GM21825 (cell line): ENCODE data around the gene FBXO28.

Source experiments
- ATAC-seq: cut with Tn5 transposase; IDR thresholded peaks from one replicate; pipeline ENCODE4 v1.9.1; 2021; ENCODE audit warnings: mild to moderate bottlenecking, moderate library complexity; ENCODE audit not compliant: unreplicated experiment

FBXO28 gene

DNA sequence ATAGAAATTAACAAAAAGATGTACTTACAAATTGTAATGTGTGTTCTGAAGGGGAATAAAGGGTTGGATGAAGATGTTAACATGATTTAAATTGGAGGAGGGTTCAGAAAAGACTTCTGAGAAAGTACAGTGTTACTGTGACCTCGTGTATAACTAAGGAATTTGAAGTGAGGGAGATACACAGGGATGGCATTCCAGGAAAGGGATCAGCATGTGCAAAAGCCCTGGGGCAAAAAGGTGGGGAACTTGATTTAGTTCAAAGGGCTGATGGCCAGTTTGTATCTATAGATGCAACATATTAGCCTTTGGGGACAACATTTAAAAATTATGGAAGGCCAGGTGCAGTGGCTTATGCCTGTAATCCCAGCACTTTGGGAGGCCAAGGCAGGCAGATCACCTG is 35.8 kb downstream of the FBXO28 start:
- ATAC-seq, result no peak

- no peak for ATAC-seq
Observed at GRCh38 chr1:224151117-224151516, 37.2 kb downstream of the FBXO28 start.

- ATAC-seq, result no peak
Observed at GRCh38 chr1:224157316-224157715, 43.4 kb downstream of the FBXO28 start.

GRCh38 chr1:224159541-224159940 is 45.6 kb downstream of the FBXO28 start:
- no peak for ATAC-seq

- no peak for ATAC-seq
Observed at GRCh38 chr1:224160171-224160682, 46.3 kb downstream of the FBXO28 start.

GRCh38 chr1:224162768-224163167 is 48.9 kb downstream of the FBXO28 start:
- ATAC-seq, result no peak

GRCh38 chr1:224163311-224163710 is 49.4 kb downstream of the FBXO28 start:
- no peak for ATAC-seq

- ATAC-seq, result peak; percentile 95
Observed at GRCh38 chr1:224168859-224169380, 55.0 kb downstream of the FBXO28 start.

DNA sequence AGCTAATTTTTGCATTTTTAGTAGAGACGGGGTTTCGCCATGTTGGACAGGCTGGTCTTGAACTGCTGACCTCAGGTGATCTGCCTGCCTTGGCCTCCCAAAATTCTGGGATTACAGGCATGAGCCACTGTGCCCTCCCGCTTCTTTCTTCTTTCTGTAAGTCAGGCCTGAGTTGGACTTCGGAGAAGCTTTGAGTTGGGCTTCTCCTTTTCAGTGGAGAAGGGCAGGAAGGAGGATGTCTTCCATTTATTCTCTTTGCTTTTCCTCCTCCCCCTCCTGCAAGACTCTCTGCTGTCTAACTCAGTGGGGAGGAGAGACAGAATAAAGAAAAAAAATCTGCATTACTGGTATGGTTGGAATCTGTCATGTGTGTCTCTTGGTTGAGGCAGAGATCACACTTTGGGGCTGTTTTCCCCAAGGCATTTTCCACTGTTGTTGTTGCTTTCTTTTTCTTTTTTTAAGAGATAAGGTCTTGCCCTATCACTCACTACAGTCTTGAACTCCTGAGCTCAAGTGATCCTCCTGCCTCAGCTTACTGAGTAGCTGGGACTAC is 55.9 kb downstream of the FBXO28 start:
- no peak for ATAC-seq

GRCh38 chr1:224170343-224170742 is 56.4 kb downstream of the FBXO28 start:
- ATAC-seq, result no peak

DNA sequence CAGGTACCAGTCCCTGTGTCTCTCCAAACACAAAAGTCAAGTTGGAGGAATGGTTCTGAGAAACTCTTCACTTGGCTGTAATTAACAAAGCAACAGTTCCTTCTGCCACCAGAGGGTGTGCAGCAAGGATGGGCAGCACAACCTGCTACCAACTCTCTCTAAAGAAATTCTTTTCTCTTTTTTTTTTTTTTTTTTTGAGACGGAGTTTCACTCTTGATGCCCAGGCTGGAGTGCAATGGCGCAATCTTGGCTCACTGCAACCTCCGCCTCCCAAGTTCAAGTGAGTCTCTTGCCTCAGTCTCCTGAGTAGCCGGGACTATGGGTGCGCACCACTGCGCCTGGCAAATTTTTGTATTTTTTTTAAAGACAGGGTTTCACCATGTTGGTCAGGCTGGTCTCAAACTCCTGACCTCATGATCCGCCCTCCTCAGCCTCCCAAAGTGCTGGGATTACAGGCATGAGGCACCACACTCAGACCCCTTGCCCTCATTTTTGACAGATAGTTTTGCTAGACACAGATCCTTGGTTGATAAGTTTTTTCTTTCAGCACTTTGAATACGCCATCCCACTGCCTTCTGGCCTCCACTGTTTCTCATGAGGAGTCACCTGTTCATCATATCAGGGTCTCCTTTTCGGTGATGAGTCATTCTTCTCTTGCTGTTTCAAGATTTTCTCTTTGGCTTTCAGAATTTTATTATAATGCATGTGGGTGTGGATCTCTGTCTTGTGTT is 57.0 kb downstream of the FBXO28 start:
- ATAC-seq, result no peak

- no peak for ATAC-seq
Observed at GRCh38 chr1:224172229-224172628, 58.3 kb downstream of the FBXO28 start.

DNA sequence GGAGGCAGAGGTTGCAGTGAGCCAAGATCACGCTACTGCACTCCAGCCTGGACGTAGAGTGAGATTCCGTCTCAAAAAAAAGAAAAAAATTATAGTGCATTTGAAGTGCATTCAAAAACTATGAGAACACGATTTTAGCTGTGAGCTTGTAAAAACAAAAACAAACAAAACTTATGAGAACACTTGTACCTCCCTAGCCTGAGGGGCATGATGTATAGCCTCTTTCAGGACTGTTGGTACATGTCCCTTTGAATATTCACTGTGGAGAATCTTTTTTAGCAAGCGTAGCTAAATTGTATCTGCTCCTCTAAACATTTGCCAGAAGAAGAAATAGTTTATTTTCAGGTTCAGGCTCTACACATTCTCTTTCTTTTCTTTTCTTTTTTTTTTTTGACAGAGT is 59.6 kb downstream of the FBXO28 start:
- ATAC-seq, result no peak

DNA sequence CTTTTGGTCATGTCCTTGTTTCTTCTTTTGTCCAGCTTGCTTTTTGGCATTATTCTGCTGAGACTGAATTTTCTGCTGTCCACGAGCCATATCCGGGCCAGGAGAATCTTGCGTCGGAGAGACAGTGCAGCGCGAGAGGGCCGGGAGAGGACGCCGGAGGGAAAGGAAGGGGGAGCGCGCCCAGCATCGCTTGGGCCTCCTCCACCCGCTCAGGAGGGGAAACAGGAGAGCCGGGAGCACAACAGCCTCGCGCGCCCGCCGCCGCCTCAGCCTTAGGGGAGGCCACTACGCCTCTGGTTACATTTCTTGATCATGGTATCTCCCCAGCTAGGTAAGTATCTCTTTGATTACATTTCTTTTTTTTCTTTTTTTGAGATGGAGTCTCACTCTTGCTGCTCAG is 61.7 kb downstream of the FBXO28 start:
- no peak for ATAC-seq

- ATAC-seq, result no peak
Observed at GRCh38 chr1:224177356-224177999, 63.6 kb downstream of the FBXO28 start.

DNA sequence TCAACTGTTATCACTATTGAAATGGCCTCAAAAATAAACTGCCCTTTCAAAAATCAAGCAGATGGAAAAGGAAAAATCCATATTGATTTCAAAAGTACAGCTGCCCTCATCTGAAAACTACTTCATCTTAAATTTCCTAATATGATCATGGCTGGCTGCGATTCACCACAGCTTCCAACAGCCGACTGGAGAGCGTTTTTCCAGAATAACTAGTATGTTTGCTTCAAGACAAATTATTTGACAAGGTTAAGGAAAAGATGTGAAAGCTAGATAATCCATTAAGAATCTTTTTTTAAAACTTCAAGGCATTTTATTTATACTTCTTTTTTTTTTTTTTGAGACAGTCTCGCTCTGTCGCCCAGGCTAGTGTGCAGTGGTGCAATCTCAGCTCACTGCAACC is 65.0 kb downstream of the FBXO28 start:
- ATAC-seq, result no peak

DNA sequence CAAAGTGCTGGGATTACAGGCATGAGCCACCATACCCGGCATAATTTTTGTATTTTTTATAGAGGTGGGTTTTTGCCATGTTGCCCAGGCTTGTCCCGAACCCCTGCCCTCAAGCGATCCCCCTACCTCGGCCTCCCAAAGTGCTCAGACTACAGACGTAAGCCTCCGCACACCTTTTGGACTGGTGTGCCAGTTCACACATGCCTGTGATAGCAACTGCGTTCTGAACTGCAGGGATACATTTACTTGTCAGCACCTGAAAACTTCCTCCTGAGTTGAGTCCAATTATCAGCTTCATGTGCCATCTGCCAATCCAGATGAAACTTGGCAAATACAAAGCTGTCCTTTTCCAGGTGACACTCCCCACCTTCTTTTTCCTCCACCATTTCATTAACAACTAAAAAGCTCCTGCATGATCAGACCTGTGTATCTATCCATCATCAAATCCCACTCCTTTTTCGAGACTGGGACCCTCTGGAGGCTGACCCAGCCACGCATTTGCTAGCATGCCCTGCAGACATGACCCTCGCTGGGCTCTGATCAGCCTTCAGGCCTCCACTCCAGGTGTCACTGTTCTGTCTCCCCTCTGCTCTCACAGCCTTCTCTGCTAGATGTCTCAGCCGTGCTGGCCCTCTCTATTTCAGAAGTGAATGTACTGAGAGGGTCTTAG is 67.0 kb downstream of the FBXO28 start:
- ATAC-seq, result no peak

- no peak for ATAC-seq
Observed at GRCh38 chr1:224181453-224181810, 67.5 kb downstream of the FBXO28 start.

DNA sequence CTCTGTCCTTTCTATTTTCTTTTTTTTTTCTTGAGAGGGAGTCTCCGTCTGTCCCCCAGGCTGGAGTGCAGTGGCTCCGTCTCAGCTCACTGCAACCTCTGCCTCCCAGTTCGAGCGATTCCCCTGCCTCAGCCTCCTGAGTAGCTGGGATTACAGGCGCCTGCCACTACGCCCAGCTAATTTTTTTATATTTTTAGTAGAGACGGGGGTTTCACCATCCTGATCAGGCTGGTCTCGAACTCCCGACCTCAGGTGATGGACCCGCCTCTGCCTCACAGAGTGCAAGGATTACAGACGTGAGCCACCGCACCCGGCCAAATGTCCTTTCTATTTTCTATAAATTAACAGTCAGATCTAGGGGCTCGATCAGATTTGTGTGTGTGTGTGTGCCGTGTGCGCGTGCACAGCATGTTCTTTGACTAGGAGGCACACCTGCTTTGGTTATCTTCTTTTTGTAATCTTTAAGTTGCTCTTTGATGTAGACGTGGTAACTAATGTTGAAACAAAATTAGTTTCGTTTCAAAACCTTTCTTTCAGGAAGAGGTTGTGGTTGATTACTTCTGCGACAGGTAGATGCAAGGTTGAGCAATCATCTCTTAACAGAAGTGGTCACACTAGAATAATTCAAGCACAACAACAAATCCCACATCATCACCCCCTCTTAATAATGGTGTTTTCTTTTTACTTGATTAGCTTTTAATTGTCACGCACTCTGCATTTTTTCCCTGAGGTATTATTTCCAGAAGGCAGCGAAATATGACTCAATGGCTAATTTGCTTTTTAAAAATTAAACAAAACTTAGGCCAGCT is 68.3 kb downstream of the FBXO28 start:
- peak; percentile 40 for ATAC-seq

- ATAC-seq, result peak; percentile 65
Observed at GRCh38 chr1:224182866-224183590, 69.1 kb downstream of the FBXO28 start, which contains the start of gene DEGS1. TSS of gene DEGS1 (plus strand) at chr1:224183240. CDS start at chr1:224183337, 97 bp downstream.
